ENCODE measurements around the gene CLDND1.

CLDND1 gene

DNA sequence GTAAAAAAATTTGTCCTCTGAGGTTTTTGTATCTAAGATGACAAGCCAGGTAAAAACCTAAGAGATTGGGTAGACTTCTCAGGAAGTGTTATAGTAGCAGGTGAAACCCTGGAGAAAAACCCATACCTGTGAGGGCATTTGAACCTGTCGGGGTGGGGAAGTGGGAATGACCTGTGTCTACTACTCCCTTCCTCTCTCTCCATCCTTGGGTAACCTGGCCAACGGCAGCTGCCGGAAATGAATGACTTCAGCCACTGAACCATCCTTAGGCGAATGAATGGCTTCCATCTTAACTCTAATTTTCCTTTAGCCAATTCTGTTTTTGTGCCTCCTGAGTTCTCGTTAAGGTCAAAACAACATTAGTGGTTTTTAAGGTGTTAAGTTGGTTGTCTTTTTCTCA, 25.8 kb upstream of the CLDND1 start:
- no peak overlapping the region for H3K27ac ChIP-seq
- TF ChIP-seq ZFX (IDR thresholded peaks at IDR 0.05; ENCODE audit: borderline replicate concordance) = no peak
- TF ChIP-seq, protein P1, sequence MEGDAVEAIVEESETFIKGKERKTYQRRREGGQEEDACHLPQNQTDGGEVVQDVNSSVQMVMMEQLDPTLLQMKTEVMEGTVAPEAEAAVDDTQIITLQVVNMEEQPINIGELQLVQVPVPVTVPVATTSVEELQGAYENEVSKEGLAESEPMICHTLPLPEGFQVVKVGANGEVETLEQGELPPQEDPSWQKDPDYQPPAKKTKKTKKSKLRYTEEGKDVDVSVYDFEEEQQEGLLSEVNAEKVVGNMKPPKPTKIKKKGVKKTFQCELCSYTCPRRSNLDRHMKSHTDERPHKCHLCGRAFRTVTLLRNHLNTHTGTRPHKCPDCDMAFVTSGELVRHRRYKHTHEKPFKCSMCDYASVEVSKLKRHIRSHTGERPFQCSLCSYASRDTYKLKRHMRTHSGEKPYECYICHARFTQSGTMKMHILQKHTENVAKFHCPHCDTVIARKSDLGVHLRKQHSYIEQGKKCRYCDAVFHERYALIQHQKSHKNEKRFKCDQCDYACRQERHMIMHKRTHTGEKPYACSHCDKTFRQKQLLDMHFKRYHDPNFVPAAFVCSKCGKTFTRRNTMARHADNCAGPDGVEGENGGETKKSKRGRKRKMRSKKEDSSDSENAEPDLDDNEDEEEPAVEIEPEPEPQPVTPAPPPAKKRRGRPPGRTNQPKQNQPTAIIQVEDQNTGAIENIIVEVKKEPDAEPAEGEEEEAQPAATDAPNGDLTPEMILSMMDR (IDR thresholded peaks at IDR 0.05) = no peak

DNA sequence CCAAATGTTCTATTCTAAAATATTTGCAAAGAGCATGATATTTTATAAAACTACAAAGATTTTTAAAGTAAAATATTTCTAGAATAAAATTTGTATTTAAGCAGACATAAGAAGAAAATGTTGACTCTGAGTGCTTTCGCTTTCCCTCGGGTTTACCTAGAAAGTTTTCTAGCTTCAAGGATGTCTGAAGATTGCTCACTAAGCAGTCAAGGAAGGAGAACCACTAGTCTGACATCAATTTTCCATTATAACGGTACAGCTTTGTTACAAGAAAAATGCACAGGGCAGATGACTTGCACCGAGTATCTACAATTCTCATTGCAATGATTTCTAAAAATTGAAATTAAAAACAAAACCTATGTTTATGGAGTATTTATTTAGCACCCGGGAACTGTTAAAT, 23.2 kb upstream of the CLDND1 start:
- TF ChIP-seq ZFX (IDR thresholded peaks at IDR 0.05; ENCODE audit: borderline replicate concordance) = no peak
- TF ChIP-seq, protein P1 (IDR thresholded peaks at IDR 0.05) = no peak
- no peak overlapping the region for H3K27ac ChIP-seq

- no peak overlapping the region for H3K27ac ChIP-seq
- TF ChIP-seq ZFX (IDR thresholded peaks at IDR 0.05; ENCODE audit: borderline replicate concordance) = no peak
- TF ChIP-seq, protein P1 (IDR thresholded peaks at IDR 0.05) = no peak
These were observed 19.9 kb upstream of the CLDND1 start for GRCh38 chr3:98542623-98543022.

- TF ChIP-seq, protein P1 (IDR thresholded peaks at IDR 0.05) = no peak
- no peak for TF ChIP-seq ZFX (IDR thresholded peaks at IDR 0.05; ENCODE audit: borderline replicate concordance)
- no peak overlapping the region for H3K27ac ChIP-seq
These were observed 19.0 kb upstream of the CLDND1 start for GRCh38 chr3:98541695-98542094.

DNA sequence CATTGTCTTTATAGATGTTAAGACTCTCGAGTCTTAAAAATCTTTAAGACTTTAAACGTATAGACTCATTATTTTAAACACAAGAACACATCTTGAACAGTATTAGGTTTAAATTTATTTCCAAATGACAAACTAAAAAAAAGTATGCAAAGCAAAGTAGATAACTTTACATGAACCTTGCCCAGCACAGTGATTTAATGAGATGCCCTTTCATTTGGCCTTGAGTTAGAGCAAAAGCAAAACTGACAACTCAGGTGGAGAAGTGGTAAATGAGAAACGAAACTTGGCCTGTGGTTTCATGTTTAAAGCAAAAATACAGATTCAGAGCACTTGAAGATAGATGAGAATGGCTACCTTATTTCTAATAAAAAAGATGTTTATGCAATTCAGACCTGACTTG, 17.6 kb upstream of the CLDND1 start:
- TF ChIP-seq ZFX (IDR thresholded peaks at IDR 0.05; ENCODE audit: borderline replicate concordance) = no peak
- TF ChIP-seq, protein P1 (IDR thresholded peaks at IDR 0.05) = no peak
- H3K27ac ChIP-seq = no peak overlapping the region

DNA sequence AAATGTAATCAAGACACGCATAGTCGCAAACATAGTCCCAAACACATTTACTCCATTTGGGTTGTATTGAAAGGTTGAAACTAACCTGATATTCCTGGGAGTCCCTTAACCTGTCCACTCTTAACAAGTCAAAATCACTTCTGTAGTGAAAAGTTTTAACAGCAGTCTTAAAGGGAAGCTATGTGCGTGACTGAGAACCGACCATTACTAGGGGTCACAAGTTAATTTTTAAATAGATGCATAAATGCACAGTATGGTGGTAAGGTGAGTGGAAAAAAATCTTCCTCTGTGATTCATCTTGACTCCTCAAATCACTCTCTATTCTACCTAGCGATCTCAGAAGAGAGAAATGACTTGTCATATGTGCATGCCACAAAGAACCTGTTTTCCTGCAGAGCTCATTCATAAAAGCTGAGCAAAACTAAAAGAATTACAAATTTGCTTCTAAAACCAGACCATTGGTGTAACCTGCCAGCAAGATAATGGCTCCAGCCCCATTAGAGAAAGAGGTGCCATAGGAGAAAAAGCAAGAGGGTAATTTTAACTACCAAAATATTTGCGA, 13.8 kb upstream of the CLDND1 start:
- TF ChIP-seq, protein P1 (IDR thresholded peaks at IDR 0.05) = no peak
- TF ChIP-seq ZFX (IDR thresholded peaks at IDR 0.05; ENCODE audit: borderline replicate concordance) = no peak
- no peak overlapping the region for H3K27ac ChIP-seq

- no peak overlapping the region for H3K27ac ChIP-seq
- TF ChIP-seq, protein P1 (IDR thresholded peaks at IDR 0.05) = no peak
- TF ChIP-seq ZFX (IDR thresholded peaks at IDR 0.05; ENCODE audit: borderline replicate concordance) = no peak
These were observed 12.0 kb upstream of the CLDND1 start for GRCh38 chr3:98534734-98535133.

Measured in 22Rv1 (cell line).